Activated CD8-positive, alpha-beta memory T cell treated with anti-CD3 and anti-CD28 coated beads, Interleukin-2, amount 50 U/mL, for 48 hours (primary cell): Measurements from ENCODE around the gene MMEL1.
"Not testable (repeated sequence)": the region's sequence is repeated elsewhere in the genome, so short reads cannot be mapped to it uniquely, and the experiment has no call there.

Experiments
- DNase-seq: peaks from one replicate; pipeline ENCODE4 v3.0.0-alpha.2; 2020

Gene MMEL1

GRCh38 chr1:2632561-2633361 lies at the start of gene MMEL1:
Gene MMEL1 (minus strand): TSS chr1:2633016. CDS start chr1:2629484, 3,532 bp downstream.
- no peak for DNase-seq

- DNase-seq, result not testable (repeated sequence)
Observed at GRCh38 chr1:2676726-2677125, 43.9 kb upstream of the MMEL1 start.

- peak; percentile 51 for DNase-seq
Observed at GRCh38 chr1:2671656-2672055, 38.8 kb upstream of the MMEL1 start.

GRCh38 chr1:2659806-2660205 lies 27.0 kb upstream of the MMEL1 start:
- DNase-seq, result peak; percentile 52

GRCh38 chr1:2657909-2658308 lies 25.1 kb upstream of the MMEL1 start:
- not testable (repeated sequence) for DNase-seq

- DNase-seq, result not testable (repeated sequence)
Observed at GRCh38 chr1:2657124-2657523, 24.3 kb upstream of the MMEL1 start.

- peak; percentile 57 for DNase-seq
Observed at GRCh38 chr1:2655598-2656434, 23.0 kb upstream of the MMEL1 start.

GRCh38 chr1:2654443-2654948 lies 21.7 kb upstream of the MMEL1 start:
- peak; percentile 61 for DNase-seq

GRCh38 chr1:2653741-2654442 lies 21.1 kb upstream of the MMEL1 start:
- peak; percentile 82 for DNase-seq

- DNase-seq, result peak; percentile 64
Observed at GRCh38 chr1:2652926-2653571, 20.2 kb upstream of the MMEL1 start.

- DNase-seq, result peak; percentile 52
Observed at GRCh38 chr1:2652152-2652925, 19.5 kb upstream of the MMEL1 start.

GRCh38 chr1:2650967-2651645 lies 18.3 kb upstream of the MMEL1 start:
- peak; percentile 35 for DNase-seq

- no peak for DNase-seq
Observed at GRCh38 chr1:2646837-2647236, 14.0 kb upstream of the MMEL1 start.

GRCh38 chr1:2645776-2646175 lies 13.0 kb upstream of the MMEL1 start:
- DNase-seq, result peak; percentile 36

GRCh38 chr1:2645143-2645542 lies 12.3 kb upstream of the MMEL1 start:
- DNase-seq, result peak; percentile 46

GRCh38 chr1:2644591-2645101 lies 11.8 kb upstream of the MMEL1 start:
- DNase-seq, result peak; percentile 46

- peak; percentile 51 for DNase-seq
Observed at GRCh38 chr1:2644171-2644570, 11.4 kb upstream of the MMEL1 start.

GRCh38 chr1:2643414-2644077 lies 10.7 kb upstream of the MMEL1 start:
- peak; percentile 52 for DNase-seq

GRCh38 chr1:2642560-2643413 lies 10.0 kb upstream of the MMEL1 start:
- peak; percentile 94 for DNase-seq
